HEK293 (cell line): Measurements from ENCODE around the gene CCDC179.

Source experiments
- BCL6B ChIP-seq: fragments of 450-650 bp; formaldehyde crosslinking; IDR thresholded peaks from 2 replicates; pipeline ENCODE4 v1.5.1; 2017; ENCODE audit warnings: missing biosample characterization, missing genetic modification characterization
- CTCF ChIP-seq: fragments of 450-650 bp; formaldehyde crosslinking; IDR thresholded peaks from 2 replicates; pipeline ENCODE4 v1.5.1; 2016; ENCODE audit warnings: missing biosample characterization, missing genetic modification characterization
- KLF9 ChIP-seq: fragments of 450-650 bp; formaldehyde crosslinking; IDR thresholded peaks from 2 replicates; pipeline ENCODE4 v1.5.1; 2016; ENCODE audit warnings: missing biosample characterization, missing genetic modification characterization, low read depth
- MEIS1 ChIP-seq: sonication (generic); formaldehyde crosslinking; IDR thresholded peaks from 2 replicates; pipeline ENCODE4 v1.8.1; 2022; ENCODE audit warnings: missing genetic modification reagents, mild to moderate bottlenecking, borderline replicate concordance
- PBX3 ChIP-seq: sonication (generic); formaldehyde crosslinking; IDR thresholded peaks from 2 replicates; pipeline ENCODE4 v1.8.1; 2022; ENCODE audit warnings: mild to moderate bottlenecking, moderate library complexity, missing genetic modification reagents
- RBAK ChIP-seq: fragments of 450-650 bp; formaldehyde crosslinking; IDR thresholded peaks from 2 replicates; pipeline ENCODE4 v1.5.1; 2016; ENCODE audit warnings: missing biosample characterization, missing genetic modification characterization
- SCRT2 ChIP-seq: fragments of 450-650 bp; formaldehyde crosslinking; IDR thresholded peaks from 2 replicates; pipeline ENCODE4 v1.5.1; 2016; ENCODE audit warnings: missing biosample characterization, missing genetic modification characterization
- ZBTB44 ChIP-seq: fragments of 450-650 bp; IDR thresholded peaks from 2 replicates; pipeline ENCODE4 v1.5.1; 2018; ENCODE audit warnings: missing biosample characterization, mild to moderate bottlenecking, missing genetic modification characterization
- ZBTB49 ChIP-seq: fragments of 450-650 bp; formaldehyde crosslinking; IDR thresholded peaks from 2 replicates; pipeline ENCODE4 v1.5.1; 2016; ENCODE audit warnings: missing biosample characterization, missing genetic modification characterization, low read depth
- ZFP41 ChIP-seq: fragments of 450-650 bp; formaldehyde crosslinking; IDR thresholded peaks from 2 replicates; pipeline ENCODE4 v1.5.1; 2016; ENCODE audit warnings: missing biosample characterization, missing genetic modification characterization, borderline replicate concordance
- ZNF140 ChIP-seq: fragments of 450-650 bp; formaldehyde crosslinking; IDR thresholded peaks from 2 replicates; pipeline ENCODE4 v1.5.1; 2016; ENCODE audit warnings: missing biosample characterization, missing genetic modification characterization
- ZNF146 ChIP-seq: fragments of 450-650 bp; formaldehyde crosslinking; IDR thresholded peaks from 2 replicates; pipeline ENCODE4 v1.5.1; 2016; ENCODE audit warnings: missing biosample characterization, missing genetic modification characterization
- ZNF18 ChIP-seq: fragments of 450-650 bp; formaldehyde crosslinking; IDR thresholded peaks from 2 replicates; pipeline ENCODE4 v1.5.1; 2016; ENCODE audit warnings: missing biosample characterization, missing genetic modification characterization
- ZNF223 ChIP-seq: fragments of 450-650 bp; formaldehyde crosslinking; IDR thresholded peaks from 2 replicates; pipeline ENCODE4 v1.5.1; 2016; ENCODE audit warnings: missing biosample characterization, missing genetic modification characterization
- ZNF248 ChIP-seq: fragments of 450-650 bp; formaldehyde crosslinking; IDR thresholded peaks from 2 replicates; pipeline ENCODE4 v1.5.1; 2017; ENCODE audit warnings: missing biosample characterization, missing genetic modification characterization
- ZNF302 ChIP-seq: fragments of 450-650 bp; formaldehyde crosslinking; IDR thresholded peaks from 2 replicates; pipeline ENCODE4 v1.5.1; 2016; ENCODE audit warnings: missing biosample characterization, missing genetic modification characterization, low read depth
- ZNF324 ChIP-seq: fragments of 450-650 bp; formaldehyde crosslinking; IDR thresholded peaks from 2 replicates; pipeline ENCODE4 v1.5.1; 2016; ENCODE audit warnings: missing biosample characterization, missing genetic modification characterization
- ZNF335 ChIP-seq: fragments of 450-650 bp; formaldehyde crosslinking; conservative IDR thresholded peaks from 2 replicates; pipeline ENCODE4 v1.5.1; 2016; ENCODE audit warnings: missing biosample characterization, missing genetic modification characterization
- ZNF37A ChIP-seq: fragments of 450-650 bp; IDR thresholded peaks from 2 replicates; pipeline ENCODE4 v1.5.1; 2018; ENCODE audit warnings: missing biosample characterization, missing genetic modification characterization
- ZNF391 ChIP-seq: fragments of 450-650 bp; formaldehyde crosslinking; IDR thresholded peaks from 2 replicates; pipeline ENCODE4 v1.5.1; 2016; ENCODE audit warnings: low read depth, missing biosample characterization, missing genetic modification characterization, borderline replicate concordance
- ZNF529 ChIP-seq: fragments of 450-650 bp; formaldehyde crosslinking; IDR thresholded peaks from 2 replicates; pipeline ENCODE4 v1.5.1; 2017; ENCODE audit warnings: missing genetic modification characterization, missing biosample characterization; ENCODE audit not compliant: insufficient replicate concordance
- ZNF548 ChIP-seq: fragments of 450-650 bp; formaldehyde crosslinking; IDR thresholded peaks from 2 replicates; pipeline ENCODE4 v1.5.1; 2016; ENCODE audit warnings: missing biosample characterization, missing genetic modification characterization
- ZNF555 ChIP-seq: fragments of 450-650 bp; formaldehyde crosslinking; conservative IDR thresholded peaks from 2 replicates; pipeline ENCODE4 v1.5.1; 2017; ENCODE audit warnings: missing biosample characterization, mild to moderate bottlenecking, missing genetic modification characterization, inconsistent platforms
- ZNF585B ChIP-seq: fragments of 450-650 bp; formaldehyde crosslinking; IDR thresholded peaks from 2 replicates; pipeline ENCODE4 v1.5.1; 2016; ENCODE audit warnings: missing biosample characterization, missing genetic modification characterization
- ZNF645 ChIP-seq: fragments of 450-650 bp; formaldehyde crosslinking; IDR thresholded peaks from 2 replicates; pipeline ENCODE4; 2016; ENCODE audit warnings: missing biosample characterization, missing genetic modification characterization
- ZNF664 ChIP-seq: fragments of 450-650 bp; formaldehyde crosslinking; IDR thresholded peaks from 2 replicates; pipeline ENCODE4 v1.5.1; 2016; ENCODE audit warnings: missing biosample characterization, missing genetic modification characterization
- ZNF707 ChIP-seq: fragments of 450-650 bp; formaldehyde crosslinking; IDR thresholded peaks from 2 replicates; pipeline ENCODE4 v1.5.1; 2016; ENCODE audit warnings: missing biosample characterization, missing genetic modification characterization
- ZNF777 ChIP-seq: fragments of 450-650 bp; formaldehyde crosslinking; IDR thresholded peaks from 2 replicates; pipeline ENCODE4 v1.5.1; 2017; ENCODE audit warnings: missing biosample characterization, missing genetic modification characterization, borderline replicate concordance
- ZNF830 ChIP-seq: fragments of 450-650 bp; IDR thresholded peaks from 2 replicates; pipeline ENCODE4 v1.5.0; 2018; ENCODE audit warnings: missing biosample characterization, missing genetic modification characterization, low read depth, mild to moderate bottlenecking, moderate library complexity

CCDC179 gene

GRCh38 chr11:22829231-22830081, 30.8 kb downstream of the CCDC179 start, which contains the start of gene SVIP (continued):
- TF ChIP-seq ZNF335 (tag by site-specific recombination) = peak; percentile 72
- no peak for TF ChIP-seq MEIS1 (CRISPR knock-in tag)
- no peak for TF ChIP-seq ZNF548 (tag by site-specific recombination)
- no peak for TF ChIP-seq ZNF391 (tag by site-specific recombination)
- TF ChIP-seq ZNF248 (tag by site-specific recombination) = no peak
- no peak for TF ChIP-seq ZNF302
- no peak for TF ChIP-seq ZNF645 (tag by site-specific recombination)
- peak; percentile 59 for TF ChIP-seq KLF9 (tag by site-specific recombination)
- TF ChIP-seq BCL6B (tag by site-specific recombination) = no peak
- TF ChIP-seq ZNF146 (tag by site-specific recombination) = no peak
- no peak for TF ChIP-seq ZNF555
- no peak for TF ChIP-seq RBAK (tag by site-specific recombination)
- peak; percentile 59; the same call in 1 of the 2 replicates for TF ChIP-seq CTCF (tag by site-specific recombination)
- TF ChIP-seq ZBTB49 = no peak
- TF ChIP-seq ZNF529 = no peak
- no peak for TF ChIP-seq ZNF664
- TF ChIP-seq ZNF18 = no peak
- no peak for TF ChIP-seq ZNF585B
- no peak for TF ChIP-seq ZBTB44 (tag by site-specific recombination)
- TF ChIP-seq ZNF707 (tag by site-specific recombination) = no peak
- TF ChIP-seq ZNF140 (tag by site-specific recombination) = no peak
- no peak for TF ChIP-seq ZNF777 (tag by site-specific recombination)
- TF ChIP-seq SCRT2 (tag by site-specific recombination) = no peak
- no peak for TF ChIP-seq ZNF223
- no peak for TF ChIP-seq ZNF324 (tag by site-specific recombination)
- TF ChIP-seq ZNF37A = no peak
- no peak for TF ChIP-seq ZFP41 (tag by site-specific recombination)
- no peak for TF ChIP-seq ZNF830 (tag by site-specific recombination)
- 0 out of 2 replicates have a peak, but pooled peaks have one; percentile 65 for TF ChIP-seq PBX3 (CRISPR knock-in tag)
